Fibroblast of peridontal ligament (primary cell): ENCODE measurements around the gene NOTCH2.

Experiments used
- DNase-seq: peaks from one replicate; pipeline ENCODE4 v3.0.0-alpha.2; 2010; ENCODE audit errors: extremely low read depth

The NOTCH2 gene

GRCh38 chr1:119908661-119909060 is 160.8 kb downstream of the NOTCH2 start:
- DNase-seq = no peak

GRCh38 chr1:119906927-119907652 is 162.4 kb downstream of the NOTCH2 start:
- no peak for DNase-seq

- peak; percentile 13 for DNase-seq
These were observed 166.0 kb downstream of the NOTCH2 start for GRCh38 chr1:119903443-119903835.

DNA sequence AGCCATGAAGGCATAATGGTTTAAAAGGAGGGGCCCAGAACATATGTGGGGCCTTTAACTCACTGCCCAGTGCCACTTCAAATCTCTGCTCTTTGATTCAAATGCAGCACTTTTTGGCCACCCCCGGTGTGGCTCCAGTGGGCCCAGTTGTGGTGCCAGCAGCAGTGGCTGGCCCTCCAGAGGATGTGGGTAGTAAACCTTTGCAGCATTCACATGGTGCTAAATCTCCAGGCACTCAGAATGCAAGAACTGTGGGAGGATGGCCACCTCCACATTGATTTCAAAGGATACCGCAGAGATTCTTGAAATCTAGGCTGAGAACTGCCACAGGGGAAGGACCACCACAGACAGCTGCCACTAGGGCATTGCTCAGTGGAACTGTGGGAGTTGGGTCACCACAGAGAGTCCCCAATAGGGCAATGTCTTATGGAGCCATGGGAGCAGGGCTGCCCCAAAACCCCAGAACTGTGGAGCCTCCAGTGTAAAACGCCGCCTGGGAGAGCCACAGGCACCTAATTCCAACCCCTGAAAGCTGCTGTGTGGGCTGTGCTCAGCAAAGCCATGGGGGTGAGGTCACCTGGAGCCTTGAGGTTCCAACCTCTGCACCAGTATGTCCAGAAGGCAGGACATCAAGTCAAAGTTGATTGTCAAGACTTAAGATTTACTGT is 166.6 kb downstream of the NOTCH2 start:
- no peak for DNase-seq

DNA sequence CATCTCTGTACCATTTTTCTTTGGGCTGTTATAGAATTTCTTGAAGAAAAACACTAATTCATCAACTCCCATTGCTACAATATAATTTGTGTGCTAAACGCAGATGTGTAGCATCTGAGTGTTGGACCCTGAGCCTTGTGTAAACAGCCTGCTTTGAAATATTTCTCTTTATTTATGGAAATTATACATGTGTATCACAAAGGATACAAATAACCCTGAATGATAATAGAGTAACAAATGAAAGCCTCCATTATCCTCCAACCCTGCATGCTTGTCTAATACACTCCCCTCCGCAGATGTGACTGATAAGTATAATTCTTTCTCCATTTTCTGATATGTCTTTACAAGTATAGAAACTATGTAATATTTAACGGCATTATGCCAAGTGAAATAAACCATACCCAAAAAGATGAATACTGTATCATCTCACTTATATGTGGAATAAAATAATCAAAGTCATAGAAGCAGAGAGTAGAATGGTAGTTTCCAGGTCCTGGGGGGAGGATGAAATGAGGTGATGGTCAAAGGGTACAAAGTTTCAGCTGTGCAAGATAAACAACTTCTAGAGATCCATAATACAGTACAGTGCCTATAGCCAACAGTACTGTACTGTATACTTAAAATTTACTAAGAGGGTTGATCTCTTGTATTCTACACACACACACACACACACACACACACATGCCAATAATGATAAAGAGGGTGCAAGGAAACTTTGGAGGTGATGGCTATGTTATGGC is 170.3 kb downstream of the NOTCH2 start:
- no peak for DNase-seq

- peak; percentile 12 for DNase-seq
These were observed 170.9 kb downstream of the NOTCH2 start for GRCh38 chr1:119898530-119898929.

DNA sequence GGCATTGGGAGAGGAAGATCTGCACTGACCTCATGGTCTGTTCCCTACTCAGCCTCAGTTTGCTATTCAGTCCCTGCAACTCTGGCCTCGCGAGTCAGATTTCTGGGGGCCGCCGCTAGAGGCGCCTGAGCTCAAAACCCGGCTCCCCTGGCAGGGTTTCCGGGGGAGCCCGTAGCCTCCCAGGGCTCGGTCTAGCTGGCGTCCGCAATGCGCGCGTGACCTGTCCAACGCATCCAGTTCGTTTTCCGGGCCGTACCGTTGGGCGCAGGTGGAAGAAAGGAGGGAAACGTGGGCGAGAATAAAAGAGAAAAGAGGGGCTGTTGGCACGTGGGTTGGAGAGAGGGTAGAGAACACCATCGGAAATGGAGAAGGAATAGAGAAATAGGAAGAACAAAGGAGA is 173.2 kb downstream of the NOTCH2 start, which contains the start of gene ADAM30:
TSS of gene ADAM30 (minus strand) at position 213 of the 400 bp plus-strand sequence. CDS start at position 34, 179 bp downstream.
- DNase-seq = no peak

DNA sequence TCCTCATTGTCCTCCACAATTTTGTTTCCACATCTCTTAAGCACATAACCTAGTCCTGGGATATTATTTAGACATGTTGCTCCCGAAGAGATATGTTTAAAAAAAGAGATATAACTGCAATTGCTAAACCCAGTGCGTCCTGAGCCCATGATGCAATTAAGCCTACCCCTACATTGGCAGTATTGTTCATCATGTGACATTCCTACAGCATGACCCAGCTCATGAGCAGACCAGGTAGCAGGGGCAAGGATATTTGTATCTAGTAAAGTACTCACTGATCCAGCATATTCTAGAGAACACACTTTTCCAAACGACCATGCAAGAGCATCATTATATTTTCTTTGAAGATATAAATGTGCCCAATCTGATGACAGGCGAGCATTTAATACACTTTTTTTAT is 174.4 kb downstream of the NOTCH2 start:
- no peak for DNase-seq

DNA sequence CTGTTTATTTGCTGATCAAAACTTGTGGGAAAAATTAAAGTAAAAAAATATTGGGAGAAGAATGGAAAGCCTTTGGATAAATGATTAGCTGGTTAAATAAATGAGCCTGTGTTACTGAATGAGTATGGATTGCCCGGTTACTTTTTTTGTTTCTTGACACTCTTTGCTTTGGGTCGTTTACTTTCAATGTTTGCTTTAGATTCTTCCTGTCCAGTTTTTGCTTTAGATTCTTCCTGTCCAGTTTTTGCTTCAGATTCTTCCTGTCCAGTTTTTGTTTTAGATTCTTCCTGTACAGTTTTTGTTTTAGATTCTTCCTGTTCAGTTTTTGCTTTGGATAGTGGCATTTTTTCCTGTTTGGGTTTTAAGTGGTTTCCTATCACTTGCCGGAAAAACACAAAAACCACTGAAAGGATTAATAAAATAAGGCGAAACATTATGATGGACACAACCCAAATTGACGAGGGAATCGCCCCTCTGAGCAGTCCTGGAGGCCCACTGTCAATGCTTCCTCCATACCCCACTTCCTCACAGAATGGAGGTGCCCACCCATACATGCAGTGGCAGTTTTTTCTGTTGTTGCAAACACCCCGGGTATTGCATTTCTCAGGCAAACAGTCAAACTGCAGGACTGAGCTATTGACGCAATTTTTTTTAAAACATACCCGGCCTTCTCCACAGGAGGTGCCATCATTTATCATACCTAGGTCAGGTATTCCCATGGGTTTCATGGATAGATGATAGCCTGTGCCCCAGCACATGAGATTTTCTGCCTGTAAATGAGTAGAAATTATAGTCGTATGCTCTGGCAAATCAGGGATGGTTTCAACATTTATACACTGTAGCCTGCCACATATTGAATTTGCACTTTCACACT is 175.4 kb downstream of the NOTCH2 start:
- no peak for DNase-seq

DNA sequence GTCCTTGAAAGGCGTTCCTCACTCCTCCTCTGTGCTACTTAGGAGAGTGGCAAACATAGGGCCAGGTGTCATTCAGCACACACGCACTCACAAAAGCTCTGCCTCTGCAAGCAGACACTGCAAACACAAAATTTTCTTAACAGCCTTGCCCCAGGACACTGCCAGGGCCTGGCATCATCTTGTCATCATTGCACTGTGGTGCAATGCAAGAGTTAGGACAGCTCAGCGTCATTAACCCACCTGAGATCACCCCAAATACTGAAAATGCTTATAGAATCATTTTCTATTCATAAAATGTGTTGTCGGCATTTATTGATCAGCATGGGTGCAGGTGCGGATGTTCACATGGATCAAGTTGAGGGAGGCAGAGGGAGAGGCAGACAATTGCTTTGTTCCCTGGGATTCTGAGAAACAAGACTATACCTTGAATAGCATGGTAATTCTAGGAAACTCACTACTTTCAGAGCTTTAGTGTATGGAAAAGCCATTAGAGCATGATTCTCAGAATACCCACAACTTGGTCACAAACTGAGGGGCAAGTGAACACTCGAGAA is 176.1 kb downstream of the NOTCH2 start:
- DNase-seq = no peak

- DNase-seq = no peak
These were observed 178.1 kb downstream of the NOTCH2 start for GRCh38 chr1:119891386-119891785.

DNA sequence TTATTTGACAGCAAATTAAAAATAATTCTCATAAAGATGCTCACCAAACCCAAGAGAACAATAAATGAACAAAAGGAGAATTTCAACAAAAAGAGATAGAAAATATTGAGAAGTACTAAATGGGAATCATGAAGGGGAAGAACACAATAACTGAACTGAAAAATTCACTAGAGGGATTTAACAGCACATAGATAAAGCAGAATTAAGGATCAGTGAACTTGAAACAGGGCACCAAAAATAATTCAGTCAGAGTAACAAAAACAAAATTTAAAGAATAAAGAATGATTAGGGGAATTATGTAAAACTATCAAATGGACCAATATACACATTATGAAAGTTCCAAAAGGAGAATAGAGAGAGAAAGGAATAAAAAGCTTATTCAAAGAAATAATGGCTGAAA is 181.0 kb downstream of the NOTCH2 start:
- no peak for DNase-seq

DNA sequence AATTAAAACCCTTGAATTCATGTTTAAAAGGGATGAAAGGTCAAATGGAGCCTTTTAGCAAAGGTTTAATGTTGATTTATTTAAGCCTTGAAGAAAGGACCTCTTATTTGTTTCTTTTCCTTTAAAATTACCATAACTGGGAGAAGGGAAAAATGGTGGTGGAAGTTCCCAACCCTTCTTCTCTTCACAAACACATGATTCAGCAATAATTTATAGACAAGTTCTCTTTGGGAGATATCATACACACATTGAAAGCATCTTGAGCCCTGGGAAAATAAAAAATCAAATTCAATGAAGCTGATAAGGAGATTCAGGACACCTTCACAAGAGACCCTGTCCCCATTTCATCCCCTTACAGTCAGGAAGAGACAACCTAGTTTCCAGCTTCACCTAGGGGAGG is 182.0 kb downstream of the NOTCH2 start:
- DNase-seq = no peak

DNA sequence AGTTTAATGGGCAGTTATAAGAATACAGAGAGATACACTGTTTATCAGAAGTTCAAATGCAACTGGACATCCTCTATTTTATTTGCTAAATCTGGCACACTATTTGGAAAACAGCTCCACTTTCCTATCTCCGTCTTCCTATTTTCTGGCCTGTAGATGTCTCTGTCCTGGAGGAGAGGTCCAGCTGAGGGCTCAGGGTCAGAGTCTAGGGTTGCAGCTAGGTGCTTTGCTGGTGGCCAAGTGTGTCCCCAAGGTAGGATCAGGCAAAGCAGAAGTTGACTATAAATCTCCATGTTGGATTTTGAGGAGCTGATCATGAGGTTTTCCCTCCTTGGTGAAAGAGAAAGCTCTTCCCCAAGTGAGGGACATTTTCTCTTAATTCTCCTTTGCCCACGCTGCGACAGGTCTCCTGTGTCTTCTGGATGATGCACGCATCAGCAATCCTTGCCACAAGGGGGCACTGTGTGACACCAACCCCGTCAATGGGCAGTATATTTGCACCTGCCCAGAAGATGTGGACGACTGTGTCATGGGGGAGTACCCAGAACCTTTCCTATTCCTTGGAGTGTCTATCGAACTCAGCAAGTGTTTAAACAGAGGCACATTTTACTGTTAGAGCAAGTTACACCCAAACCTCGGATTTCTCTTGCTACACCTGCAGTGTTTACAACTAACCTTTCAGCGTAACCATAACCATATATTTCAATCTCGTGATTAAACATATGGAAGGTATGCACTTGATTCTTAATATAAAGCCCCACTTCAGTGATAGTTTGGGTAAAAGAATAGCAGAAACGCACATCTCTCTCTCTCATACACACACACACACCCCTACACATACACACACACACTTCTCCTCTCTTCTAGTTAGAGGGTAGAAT is 183.3 kb downstream of the NOTCH2 start:
- DNase-seq = peak; percentile 27

- peak; percentile 70 for DNase-seq
These were observed 184.8 kb downstream of the NOTCH2 start for GRCh38 chr1:119884711-119885110.

DNA sequence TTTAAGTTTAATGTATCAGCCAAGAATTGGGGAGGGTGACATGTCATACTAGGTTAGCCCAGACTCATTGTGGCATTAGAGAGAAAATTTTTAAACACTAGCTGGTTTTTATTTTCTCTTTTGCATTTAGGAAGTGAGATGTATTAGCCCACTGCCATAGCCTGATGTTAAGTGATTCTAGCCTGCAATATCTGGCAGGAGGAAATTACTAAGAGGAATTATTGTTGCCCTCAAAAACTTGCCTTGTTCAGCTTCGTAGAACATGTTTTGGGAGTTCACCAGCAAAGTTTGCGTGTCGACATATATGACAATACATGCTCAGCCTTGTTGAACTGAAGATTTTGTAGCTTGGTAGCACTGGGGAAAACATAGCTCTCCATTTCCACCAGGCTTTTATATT is 185.6 kb downstream of the NOTCH2 start:
- DNase-seq = no peak

GRCh38 chr1:119882132-119883049 is 187.1 kb downstream of the NOTCH2 start:
- DNase-seq = peak; percentile 21

DNA sequence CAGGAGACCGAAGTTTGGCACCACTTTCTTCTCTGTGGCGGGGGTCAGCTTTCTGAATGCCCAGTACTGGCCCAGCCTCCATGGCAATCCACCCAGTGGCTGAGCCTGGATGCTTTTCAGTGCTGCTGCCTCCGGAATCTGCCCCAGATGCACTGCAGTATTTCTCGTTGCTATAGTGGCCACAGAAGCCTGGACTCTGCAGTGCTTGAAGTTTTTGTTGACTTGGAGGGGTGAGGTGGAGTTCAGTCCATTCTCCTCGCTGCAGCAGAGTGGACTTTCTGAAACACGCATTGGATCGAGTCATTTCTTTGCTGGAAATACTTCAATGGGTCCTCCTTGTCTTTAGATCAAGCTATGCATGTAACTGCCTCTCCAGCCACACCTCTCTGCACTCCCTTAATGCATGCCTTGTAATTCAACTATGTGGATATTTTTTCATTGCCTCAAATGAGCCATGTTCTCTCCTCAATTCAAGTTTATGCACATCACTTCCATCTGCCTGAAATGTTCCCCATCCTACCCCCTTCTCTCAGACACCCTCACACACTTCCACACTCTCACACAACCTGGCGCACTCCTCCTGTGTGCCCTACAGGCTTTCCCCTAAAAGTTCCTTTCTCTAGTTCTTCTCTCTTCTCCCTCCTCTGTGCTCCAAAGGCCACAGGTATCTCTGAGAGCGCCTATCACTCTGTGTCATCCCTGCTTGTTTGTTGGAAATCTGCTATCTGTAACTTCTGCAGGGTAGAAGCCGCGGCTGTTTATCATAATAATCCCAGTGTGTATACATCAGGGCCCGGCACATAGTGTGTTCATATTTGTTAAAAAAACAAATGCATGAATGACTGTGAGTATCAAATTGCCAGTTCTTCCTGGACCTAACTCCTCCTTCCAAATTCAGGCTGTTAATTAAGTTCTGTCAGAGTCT is 189.7 kb downstream of the NOTCH2 start:
- no peak for DNase-seq
